HepG2 (cell line): ENCODE results near the gene CADPS. TPM values are rescaled to one million over a fixed set of nuclear protein-coding genes. Genes with fewer than 3 reads are reported as not detected.

ENCODE experiments used
- ATAC-seq: fragments of 200-7000 bp; cut with Tn5 transposase; 3 replicates; pipeline ENCODE4 v1.9.1; 2020; ENCODE audit warnings: mild to moderate bottlenecking, moderate library complexity
- BruUV-seq: library from RNA; stranded (reverse); fragments of 400-500 nt; replicated peaks from 2 replicates; lab custom pipeline; 2021; lab: Mats Ljungman, UMichigan
- CTCF ChIA-PET: fragments of 300-600 bp; formaldehyde crosslinking; extraction: SDS; loops from one replicate; lab custom pipeline; 2021; ENCODE audit warnings: low total read pairs, inconsistent platforms, low intra/inter-chr PET ratio; lab: Yijun Ruan, JAX
- POLR2A ChIA-PET: fragments of 350-600 bp; sonication (Branson Sonifier 250); formaldehyde crosslinking; loops from one replicate; lab custom pipeline; 2020; ENCODE audit warnings: antibody characterized with exemption, inconsistent platforms; lab: Yijun Ruan, JAX
- DNase-seq: peaks from one replicate; pipeline ENCODE4 v3.0.0-alpha.2; 2015; ENCODE audit warnings: low spot score
- FAIRE-seq: peaks from 3 replicates; lab custom pipeline; 2011; peaks lifted over from hg19 to GRCh38; lab: Jason Lieb, UNC
- H2AFZ ChIP-seq: one replicate; pipeline ENCODE4 v1.6.1; 2011; ENCODE audit warnings: low read length, inconsistent platforms
- H3K27ac ChIP-seq: fragments of 300-600 bp; 3 replicates; pipeline ENCODE4 v1.8.0; 2011; ENCODE audit warnings: mixed run types, mild to moderate bottlenecking, mixed read lengths, low read length, inconsistent platforms; ENCODE audit not compliant: insufficient read depth; ENCODE audit errors: extremely low read length
- H3K27me3 ChIP-seq, 2 experiments: fragments of 200-600 bp in 1 of 2; 2 replicates in 1 of 2; 3 replicates in 1 of 2; pipeline versions ENCODE4 v1.6.0 to v1.8.0; 2011; ENCODE audit warnings: low read length in 2 of 2, mild to moderate bottlenecking in 2 of 2, moderate library complexity in 2 of 2, inconsistent platforms in 1 of 2; ENCODE audit not compliant: insufficient read depth in 2 of 2, control insufficient read depth in 1 of 2
- H3K36me3 ChIP-seq, 2 experiments: fragments of 200-600 bp in 1 of 2; replicated peaks in 1 of 2; 2 replicates in 1 of 2; 3 replicates in 1 of 2; pipeline versions ENCODE4 v1.5.1 to v1.8.0; 2011; ENCODE audit warnings: low read length in 2 of 2, inconsistent platforms in 1 of 2; ENCODE audit not compliant: insufficient read depth in 2 of 2, control insufficient read depth in 1 of 2
- H3K4me1 ChIP-seq: 2 replicates; pipeline ENCODE4 v1.5.1; 2012; ENCODE audit warnings: low read length, inconsistent platforms; ENCODE audit not compliant: insufficient read depth
- H3K4me2 ChIP-seq: 2 replicates; pipeline ENCODE4 v1.6.0; 2011; ENCODE audit warnings: low read depth, low read length, inconsistent platforms
- H3K4me3 ChIP-seq, 3 experiments: fragments of 200-600 bp in 1 of 3; sonication (generic), shearing (Covaris generic) in 1 of 3; replicated peaks in 1 of 3; 2 replicates each; pipeline ENCODE4 v1.5.1; 2011 to 2016; ENCODE audit warnings: low read length in 3 of 3, inconsistent platforms in 2 of 3, low read depth in 2 of 3, mild to moderate bottlenecking in 2 of 3, control low read depth in 1 of 3, mixed read lengths in 1 of 3; ENCODE audit not compliant: insufficient read depth in 1 of 3
- H3K79me2 ChIP-seq: one replicate; pipeline ENCODE4 v1.6.1; 2011; ENCODE audit warnings: low read length, inconsistent platforms; ENCODE audit not compliant: insufficient read depth
- H3K9ac ChIP-seq: 2 replicates; pipeline ENCODE4 v1.6.0; 2011; ENCODE audit warnings: mild to moderate bottlenecking, low read depth, low read length, inconsistent platforms; ENCODE audit not compliant: insufficient read depth
- H3K9me3 ChIP-seq: 2 replicates; pipeline ENCODE4 v1.5.1; 2012; ENCODE audit warnings: mild to moderate bottlenecking, low read length
- H4K20me1 ChIP-seq: 2 replicates; pipeline ENCODE4 v1.6.0; 2011; ENCODE audit warnings: inconsistent platforms, mild to moderate bottlenecking, low read length, moderate library complexity; ENCODE audit not compliant: insufficient read depth
- BATF2 ChIP-seq: sonication (generic); formaldehyde crosslinking; IDR thresholded peaks from 2 replicates; pipeline ENCODE4 v1.8.0; 2022; ENCODE audit warnings: mild to moderate bottlenecking, missing genetic modification reagents, moderate library complexity
- HOXD1 ChIP-seq: sonication (generic); formaldehyde crosslinking; IDR thresholded peaks from 2 replicates; pipeline ENCODE4 v1.5.0; 2020; ENCODE audit warnings: missing genetic modification reagents
- MBNL3 ChIP-seq: fragments of 250-450 bp; sonication (Bioruptor Pico); conservative IDR thresholded peaks from 2 replicates; pipeline ENCODE4 v1.8.0; 2022; ENCODE audit warnings: mild to moderate bottlenecking, inconsistent platforms
- PCBP2 ChIP-seq: fragments of 200-400 bp; formaldehyde crosslinking; optimal IDR thresholded peaks from 2 replicates; pipeline ENCODE3; 2018; ENCODE audit warnings: low read length, low read depth; ENCODE audit not compliant: poor library complexity, severe bottlenecking
- SAP130 ChIP-seq: IDR thresholded peaks from 2 replicates; pipeline ENCODE4 v1.6.1; 2016; ENCODE audit warnings: low read depth
- SIX4 ChIP-seq: sonication (generic); formaldehyde crosslinking; IDR thresholded peaks from 2 replicates; pipeline ENCODE4 v1.4.0; 2020; ENCODE audit warnings: missing genetic modification reagents
- WGBS: methylation state at CpG from one replicate; pipeline ENCODE4 v1.1.6; 2017; ENCODE audit warnings: low lambda C conversion rate; 5-methylcytosine and 5-hydroxymethylcytosine counted together
- in situ Hi-C: cut with HindIII; loops from 2 replicates; pipeline ENCODE4 v1.10.0; 2017; ENCODE audit warnings: low pct_unique_long_range_greater_than_20kb; ENCODE audit not compliant: extremely low pct_ligation_motif_present
- intact Hi-C: fragments of 100-400 bp; cut with micrococcal nuclease; formaldehyde crosslinking; loops from one replicate; pipeline ENCODE4 v1.10.0; 2022; ENCODE audit not compliant: unreplicated experiment
- polyA plus RNA-seq, 8 experiments: library from polyadenylated mRNA; depleted of rRNA in 3 of 8; stranded (reverse) in 7 of 8; unstranded in 1 of 8; fragments of >200 nt; fragmentation: Illumina TruSeq in 4 of 8; extraction: Trizol in 4 of 8; gene quantifications; 2 replicates each; pipeline versions ENCODE4 v1.2.1 to v1.2.3, GENCODE V29; 2011 to 2016; ENCODE audit warnings: low read depth in 4 of 8, missing spikeins in 1 of 8, mixed read lengths in 1 of 8; ENCODE audit not compliant: insufficient read depth in 1 of 8
- total RNA-seq, 5 experiments: library from RNA; depleted of rRNA; stranded (reverse); fragments of >200 nt; fragmentation: Illumina TruSeq; extraction: Trizol; gene quantifications; 2 replicates each; pipeline ENCODE4 v1.2.3, GENCODE V29; 2016; ENCODE audit warnings: low read depth in 1 of 5
- TF ChIP-seq, protein P1 (sequence below): sonication (generic); formaldehyde crosslinking; IDR thresholded peaks from 2 replicates; pipeline ENCODE4 v1.4.0; 2020; ENCODE audit warnings: missing genetic modification reagents, borderline replicate concordance

CADPS gene
- total and polyA plus RNA-seq, 2 of the 13 experiments (the other 11 are each of a cell fraction or from before 2014, with no cell fraction given) = not detected

GRCh38 chr3:62705721-62706120 is 169.5 kb downstream of the CADPS start (continued):
- TF ChIP-seq BATF2 (CRISPR knock-in tag) (no peak), SAP130 (CRISPR knock-in tag) (no peak), HOXD1 (no peak), SIX4 (no peak)

- no peak overlapping the region for H3K27ac ChIP-seq
- H4K20me1 ChIP-seq = no peaks in the 10 kb centered on the region
- POLR2A ChIA-PET = no interaction called here
- ATAC-seq (no peak), DNase-seq (no peak), FAIRE-seq (no peak)
- H3K9me3 ChIP-seq = no peaks in the 10 kb centered on the region
- no peaks in the 10 kb centered on the region for H3K36me3 ChIP-seq
- in situ Hi-C loops = no loop called here
- H3K27me3 ChIP-seq = no peaks in the 10 kb centered on the region
- no peak overlapping the region for H3K9ac ChIP-seq
- TF ChIP-seq, protein P1, sequence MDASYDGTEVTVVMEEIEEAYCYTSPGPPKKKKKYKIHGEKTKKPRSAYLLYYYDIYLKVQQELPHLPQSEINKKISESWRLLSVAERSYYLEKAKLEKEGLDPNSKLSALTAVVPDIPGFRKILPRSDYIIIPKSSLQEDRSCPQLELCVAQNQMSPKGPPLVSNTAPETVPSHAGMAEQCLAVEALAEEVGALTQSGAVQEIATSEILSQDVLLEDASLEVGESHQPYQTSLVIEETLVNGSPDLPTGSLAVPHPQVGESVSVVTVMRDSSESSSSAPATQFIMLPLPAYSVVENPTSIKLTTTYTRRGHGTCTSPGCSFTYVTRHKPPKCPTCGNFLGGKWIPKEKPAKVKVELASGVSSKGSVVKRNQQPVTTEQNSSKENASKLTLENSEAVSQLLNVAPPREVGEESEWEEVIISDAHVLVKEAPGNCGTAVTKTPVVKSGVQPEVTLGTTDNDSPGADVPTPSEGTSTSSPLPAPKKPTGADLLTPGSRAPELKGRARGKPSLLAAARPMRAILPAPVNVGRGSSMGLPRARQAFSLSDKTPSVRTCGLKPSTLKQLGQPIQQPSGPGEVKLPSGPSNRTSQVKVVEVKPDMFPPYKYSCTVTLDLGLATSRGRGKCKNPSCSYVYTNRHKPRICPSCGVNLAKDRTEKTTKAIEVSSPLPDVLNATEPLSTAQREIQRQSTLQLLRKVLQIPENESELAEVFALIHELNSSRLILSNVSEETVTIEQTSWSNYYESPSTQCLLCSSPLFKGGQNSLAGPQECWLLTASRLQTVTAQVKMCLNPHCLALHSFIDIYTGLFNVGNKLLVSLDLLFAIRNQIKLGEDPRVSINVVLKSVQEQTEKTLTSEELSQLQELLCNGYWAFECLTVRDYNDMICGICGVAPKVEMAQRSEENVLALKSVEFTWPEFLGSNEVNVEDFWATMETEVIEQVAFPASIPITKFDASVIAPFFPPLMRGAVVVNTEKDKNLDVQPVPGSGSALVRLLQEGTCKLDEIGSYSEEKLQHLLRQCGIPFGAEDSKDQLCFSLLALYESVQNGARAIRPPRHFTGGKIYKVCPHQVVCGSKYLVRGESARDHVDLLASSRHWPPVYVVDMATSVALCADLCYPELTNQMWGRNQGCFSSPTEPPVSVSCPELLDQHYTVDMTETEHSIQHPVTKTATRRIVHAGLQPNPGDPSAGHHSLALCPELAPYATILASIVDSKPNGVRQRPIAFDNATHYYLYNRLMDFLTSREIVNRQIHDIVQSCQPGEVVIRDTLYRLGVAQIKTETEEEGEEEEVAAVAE (CRISPR knock-in tag) = no peak
- TF ChIP-seq MBNL3 (CRISPR knock-in tag) = no peak
- no peak for TF ChIP-seq PCBP2
- no peak overlapping the region for H3K4me2 ChIP-seq
- no TSS peak for BruUV-seq
- 9% methylated on average over 4 of the region's 4 CpGs for WGBS
- CTCF ChIA-PET = no interaction called here
- no peaks in the 10 kb centered on the region for H3K79me2 ChIP-seq
- H3K4me3 ChIP-seq = no peak overlapping the region
- intact Hi-C loops = no loop called here
- H2AFZ ChIP-seq = no peak overlapping the region
- H3K4me1 ChIP-seq = no peaks in the 10 kb centered on the region
Observed at GRCh38 chr3:62703451-62704167, 171.6 kb downstream of the CADPS start.
